Endometrium (tissue), 2 donors: ENCODE measurements around the gene ARID3A.
"Not testable (repeated sequence)": the region's sequence is repeated elsewhere in the genome, so short reads cannot be mapped to it uniquely, and the experiment has no call there.

Experiments used
- FAIRE-seq: peaks from 2 replicates; lab custom pipeline; 2012; peaks lifted over from hg19 to GRCh38; lab: Jason Lieb, UNC
- donor health status: control.
- donor health status: control.

The ARID3A gene

DNA sequence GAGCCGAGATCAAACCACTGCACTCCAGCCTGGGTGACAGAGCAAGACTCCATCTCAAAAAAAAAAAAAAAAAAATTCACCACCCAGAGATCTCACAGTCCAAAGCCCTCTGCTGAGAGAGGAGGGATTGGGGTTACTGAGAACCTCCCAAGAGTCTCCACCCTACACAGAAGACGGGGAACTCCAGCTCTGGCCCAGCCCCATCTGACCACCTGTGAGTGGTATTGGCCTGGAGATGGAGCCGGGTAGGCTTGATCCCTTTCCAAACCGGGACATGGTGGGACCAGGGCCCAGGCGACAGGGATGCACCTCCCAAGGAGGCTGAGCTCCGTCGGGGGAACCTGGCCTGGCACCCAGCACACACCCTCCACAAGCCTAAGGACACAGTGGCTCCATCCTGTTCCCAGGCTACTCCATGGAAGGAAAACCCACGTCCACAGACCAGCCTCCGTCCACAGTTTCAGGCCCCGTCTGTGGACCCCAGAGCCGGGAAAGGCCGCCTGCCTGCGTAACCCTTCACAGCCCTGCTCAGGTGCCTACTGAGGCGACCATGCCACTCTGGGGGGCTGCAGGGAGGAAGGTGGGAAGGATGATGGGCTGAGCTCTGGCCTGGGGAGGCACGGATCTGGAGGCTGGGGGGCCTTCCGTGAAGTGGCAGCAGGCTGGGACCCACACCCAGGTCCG is 93.2 kb downstream of the ARID3A start:
- no peak for FAIRE-seq

GRCh38 chr19:1019616-1019961 is 93.8 kb downstream of the ARID3A start:
- FAIRE-seq = no peak

- FAIRE-seq = no peak
Measured at GRCh38 chr19:1019980-1020867, 94.4 kb downstream of the ARID3A start.

DNA sequence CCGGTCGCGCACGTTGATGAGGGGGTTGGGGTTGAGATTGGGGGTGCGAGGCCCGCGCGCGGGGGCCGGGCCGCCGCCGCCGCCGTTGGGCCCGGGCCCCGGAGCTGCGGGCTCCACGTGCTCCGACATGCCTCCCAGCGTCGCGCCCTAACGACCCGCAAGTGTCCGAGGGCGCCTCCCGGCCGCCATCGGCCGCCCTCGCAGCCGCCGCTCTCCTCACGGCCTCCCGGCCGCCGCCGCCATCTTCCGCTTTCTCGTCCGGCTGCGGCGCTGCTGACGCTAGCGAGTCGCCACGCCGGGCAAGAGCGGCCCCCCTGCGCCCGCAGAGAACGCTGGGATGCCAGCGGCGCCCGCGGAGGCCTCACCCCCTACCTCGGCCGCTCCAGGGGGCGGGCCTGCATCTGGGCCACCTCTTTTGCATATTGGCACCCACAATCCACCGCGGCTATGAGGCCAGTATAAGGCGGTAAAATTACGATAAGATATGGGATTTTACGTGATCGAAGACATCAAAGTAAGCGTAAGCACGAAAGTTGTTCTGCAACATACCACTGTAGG is 95.1 kb downstream of the ARID3A start, which contains the start of gene TMEM259:
TSS of gene TMEM259 (minus strand) at position 256 of the 558 bp plus-strand sequence. CDS start at position 129, 127 bp downstream.
- no peak for FAIRE-seq

GRCh38 chr19:1023883-1024188 is 98.0 kb downstream of the ARID3A start:
- not testable (repeated sequence) for FAIRE-seq

DNA sequence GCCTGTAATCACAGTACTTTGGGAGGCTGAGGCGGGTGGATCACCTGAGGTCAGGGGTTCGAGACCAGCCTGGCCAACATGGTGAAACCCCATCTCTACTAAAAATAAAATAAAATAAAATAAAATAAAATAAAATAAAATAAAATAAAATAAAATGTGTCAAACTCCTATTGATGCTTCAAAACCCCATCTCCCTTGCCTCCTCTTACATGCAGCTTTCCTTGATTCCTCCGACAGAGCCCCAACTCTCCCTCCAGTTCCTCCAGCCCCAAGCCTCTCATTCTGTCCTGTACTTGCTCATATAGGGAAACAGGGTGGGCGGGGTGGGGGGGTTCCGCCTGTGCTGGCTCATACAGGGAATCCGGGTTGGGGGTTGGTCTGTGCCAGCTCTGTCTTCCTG is 99.2 kb downstream of the ARID3A start:
- FAIRE-seq = not testable (repeated sequence)
